ENCODE results near the gene ADGRD1.

The ADGRD1 gene

GRCh38 chr12:131074221-131075083 lies 120.7 kb downstream of the ADGRD1 start:
- TF ChIP-seq RAD21 (IDR thresholded peaks at IDR 0.05; ENCODE audit: low read depth) (no peak), EP300 (IDR thresholded peaks at IDR 0.05; ENCODE audit: borderline replicate concordance) (no peak)
- TF ChIP-seq, protein P1, sequence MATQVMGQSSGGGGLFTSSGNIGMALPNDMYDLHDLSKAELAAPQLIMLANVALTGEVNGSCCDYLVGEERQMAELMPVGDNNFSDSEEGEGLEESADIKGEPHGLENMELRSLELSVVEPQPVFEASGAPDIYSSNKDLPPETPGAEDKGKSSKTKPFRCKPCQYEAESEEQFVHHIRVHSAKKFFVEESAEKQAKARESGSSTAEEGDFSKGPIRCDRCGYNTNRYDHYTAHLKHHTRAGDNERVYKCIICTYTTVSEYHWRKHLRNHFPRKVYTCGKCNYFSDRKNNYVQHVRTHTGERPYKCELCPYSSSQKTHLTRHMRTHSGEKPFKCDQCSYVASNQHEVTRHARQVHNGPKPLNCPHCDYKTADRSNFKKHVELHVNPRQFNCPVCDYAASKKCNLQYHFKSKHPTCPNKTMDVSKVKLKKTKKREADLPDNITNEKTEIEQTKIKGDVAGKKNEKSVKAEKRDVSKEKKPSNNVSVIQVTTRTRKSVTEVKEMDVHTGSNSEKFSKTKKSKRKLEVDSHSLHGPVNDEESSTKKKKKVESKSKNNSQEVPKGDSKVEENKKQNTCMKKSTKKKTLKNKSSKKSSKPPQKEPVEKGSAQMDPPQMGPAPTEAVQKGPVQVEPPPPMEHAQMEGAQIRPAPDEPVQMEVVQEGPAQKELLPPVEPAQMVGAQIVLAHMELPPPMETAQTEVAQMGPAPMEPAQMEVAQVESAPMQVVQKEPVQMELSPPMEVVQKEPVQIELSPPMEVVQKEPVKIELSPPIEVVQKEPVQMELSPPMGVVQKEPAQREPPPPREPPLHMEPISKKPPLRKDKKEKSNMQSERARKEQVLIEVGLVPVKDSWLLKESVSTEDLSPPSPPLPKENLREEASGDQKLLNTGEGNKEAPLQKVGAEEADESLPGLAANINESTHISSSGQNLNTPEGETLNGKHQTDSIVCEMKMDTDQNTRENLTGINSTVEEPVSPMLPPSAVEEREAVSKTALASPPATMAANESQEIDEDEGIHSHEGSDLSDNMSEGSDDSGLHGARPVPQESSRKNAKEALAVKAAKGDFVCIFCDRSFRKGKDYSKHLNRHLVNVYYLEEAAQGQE (IDR thresholded peaks at IDR 0.05; ENCODE audit: low read depth): no peak

- TF ChIP-seq YY1 (IDR thresholded peaks at IDR 0.05; ENCODE audit: low read depth) (no peak), TCF12 (IDR thresholded peaks at IDR 0.05; ENCODE audit: low read depth) (no peak), USF1 (IDR thresholded peaks at IDR 0.05) (no peak), CREB1 (IDR thresholded peaks at IDR 0.05; ENCODE audit: low read depth) (no peak), FOXM1 (IDR thresholded peaks at IDR 0.05; ENCODE audit: borderline replicate concordance, low read depth) (no peak), CEBPB (IDR thresholded peaks at IDR 0.05) (no peak), RAD21 (IDR thresholded peaks at IDR 0.05; ENCODE audit: low read depth) (no peak), EP300 (IDR thresholded peaks at IDR 0.05; ENCODE audit: borderline replicate concordance) (no peak), TEAD4 (IDR thresholded peaks at IDR 0.05) (no peak), NFIC (IDR thresholded peaks at IDR 0.05) (no peak), ZBTB7A (IDR thresholded peaks at IDR 0.05; ENCODE audit: low read depth) (no peak), TAF1 (IDR thresholded peaks at IDR 0.05; ENCODE audit: low read depth) (no peak), EGR1 (IDR thresholded peaks at IDR 0.05) (no peak)
- TF ChIP-seq, protein P2, sequence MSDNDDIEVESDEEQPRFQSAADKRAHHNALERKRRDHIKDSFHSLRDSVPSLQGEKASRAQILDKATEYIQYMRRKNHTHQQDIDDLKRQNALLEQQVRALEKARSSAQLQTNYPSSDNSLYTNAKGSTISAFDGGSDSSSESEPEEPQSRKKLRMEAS (IDR thresholded peaks at IDR 0.05): no peak
- TF ChIP-seq, protein P1 (IDR thresholded peaks at IDR 0.05; ENCODE audit: low read depth): no peak
These were observed 121.5 kb downstream of the ADGRD1 start for GRCh38 chr12:131075194-131075593.

DNA sequence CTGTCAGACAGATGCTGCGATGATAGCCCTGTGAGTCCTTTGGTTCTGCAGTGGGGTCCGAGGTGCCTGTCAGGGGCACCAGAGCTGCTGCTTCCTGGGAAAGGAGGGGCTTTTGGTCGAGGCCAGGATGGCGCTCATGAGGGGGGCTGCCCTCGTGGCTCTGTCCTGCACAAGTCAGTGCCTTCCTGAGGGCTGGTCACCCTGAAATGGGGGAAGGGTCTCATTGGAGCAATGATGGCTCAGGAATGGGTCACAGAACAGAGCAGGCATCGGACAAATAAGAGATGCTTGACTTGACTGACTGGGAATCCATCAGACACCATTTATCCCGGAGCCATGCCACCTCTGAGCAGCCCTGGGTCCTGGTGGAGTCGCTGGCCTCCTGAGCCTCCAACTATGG lies 121.9 kb downstream of the ADGRD1 start:
- TF ChIP-seq YY1 (IDR thresholded peaks at IDR 0.05; ENCODE audit: low read depth) (no peak), CEBPB (IDR thresholded peaks at IDR 0.05) (no peak), EP300 (IDR thresholded peaks at IDR 0.05; ENCODE audit: borderline replicate concordance) (no peak), CREB1 (IDR thresholded peaks at IDR 0.05; ENCODE audit: low read depth) (no peak), FOXM1 (IDR thresholded peaks at IDR 0.05; ENCODE audit: borderline replicate concordance, low read depth) (no peak), EGR1 (IDR thresholded peaks at IDR 0.05) (no peak), TAF1 (IDR thresholded peaks at IDR 0.05; ENCODE audit: low read depth) (no peak), TCF12 (IDR thresholded peaks at IDR 0.05; ENCODE audit: low read depth) (no peak), RAD21 (IDR thresholded peaks at IDR 0.05; ENCODE audit: low read depth) (no peak), USF1 (IDR thresholded peaks at IDR 0.05) (no peak), NFIC (IDR thresholded peaks at IDR 0.05) (no peak), ZBTB7A (IDR thresholded peaks at IDR 0.05; ENCODE audit: low read depth) (no peak), TEAD4 (IDR thresholded peaks at IDR 0.05) (no peak)
- TF ChIP-seq, protein P2 (IDR thresholded peaks at IDR 0.05): no peak
- TF ChIP-seq, protein P1 (IDR thresholded peaks at IDR 0.05; ENCODE audit: low read depth): no peak

DNA sequence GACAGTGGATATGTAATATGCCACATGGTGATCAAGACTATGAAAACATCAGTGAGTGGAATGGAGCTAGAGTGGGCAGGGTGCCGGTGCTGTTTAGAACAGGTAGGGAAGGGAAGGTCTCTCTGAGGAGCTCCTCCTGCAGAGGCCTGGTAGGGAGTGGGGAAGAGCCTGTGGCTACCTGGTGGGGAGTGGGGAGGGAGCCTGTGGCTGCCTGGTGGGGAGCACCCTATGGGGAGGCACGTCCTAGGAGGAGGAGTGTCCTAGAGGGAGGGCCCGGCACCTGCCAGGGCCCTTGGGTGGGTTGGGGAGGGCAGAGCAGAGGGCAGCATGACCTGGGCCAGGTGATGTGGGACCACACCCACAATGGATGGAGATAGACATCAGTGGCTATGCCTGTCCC lies 122.6 kb downstream of the ADGRD1 start:
- TF ChIP-seq TCF12 (IDR thresholded peaks at IDR 0.05; ENCODE audit: low read depth): no peak
- TF ChIP-seq, protein P1 (IDR thresholded peaks at IDR 0.05; ENCODE audit: low read depth): no peak
